K562 (cell line): ENCODE data around the gene ACACB.

Source experiments
- BHLHE40 ChIP-seq: IDR thresholded peaks from 2 replicates; pipeline ENCODE4 v1.6.1; 2011; ENCODE audit warnings: low read length, improper control_type of control experiment
- CTCF ChIP-seq, 3 experiments: IDR thresholded peaks in 2 of 3; conservative IDR thresholded peaks in 1 of 3; 2 replicates each; pipeline ENCODE4 v1.5.1; 2011 to 2012; ENCODE audit warnings: low read length in 3 of 3, mild to moderate bottlenecking in 3 of 3, control low read depth in 2 of 3, improper control_type of control experiment in 1 of 3, inconsistent platforms in 1 of 3, low read depth in 1 of 3, mixed read lengths in 1 of 3, moderate library complexity in 1 of 3; ENCODE audit not compliant: insufficient read depth in 2 of 3
- EGR1 ChIP-seq: fragments of 450-650 bp; conservative IDR thresholded peaks from 2 replicates; pipeline ENCODE4 v1.6.1; 2017; ENCODE audit warnings: mild to moderate bottlenecking
- EZH2 ChIP-seq: IDR thresholded peaks from 2 replicates; pipeline ENCODE4 v1.6.1; 2012; ENCODE audit warnings: low read depth, mild to moderate bottlenecking, inconsistent platforms, low read length, borderline replicate concordance
- FOXO4 ChIP-seq: fragments of 450-650 bp; formaldehyde crosslinking; IDR thresholded peaks from 2 replicates; pipeline ENCODE4 v1.4.0; 2020; ENCODE audit warnings: mild to moderate bottlenecking, moderate library complexity
- POLR2A ChIP-seq: fragments of 450-650 bp; conservative IDR thresholded peaks from 2 replicates; pipeline ENCODE4 v1.6.1; 2016
- SRF ChIP-seq, 2 experiments: fragments of 250-450, 450-650 bp in 1 of 2; sonication (Bioruptor Pico) in 1 of 2; sonication (generic) in 1 of 2; formaldehyde crosslinking; IDR thresholded peaks; 2 replicates each; pipeline versions ENCODE4 v1.5.0 to v1.5.1; 2020 to 2022; ENCODE audit warnings: mild to moderate bottlenecking in 1 of 2, missing genetic modification reagents in 1 of 2
- SUPT5H ChIP-seq: fragments of 450-650 bp; IDR thresholded peaks from 2 replicates; pipeline ENCODE4 v1.6.1; 2016
- TCF7L2 ChIP-seq: fragments of 150-350 bp; IDR thresholded peaks from 2 replicates; pipeline ENCODE4 v1.6.1; 2016; ENCODE audit warnings: low read depth, mild to moderate bottlenecking, low read length, moderate library complexity
- TSHZ1 ChIP-seq: fragments of 250-450 bp; sonication (Bioruptor Pico); IDR thresholded peaks from 2 replicates; pipeline ENCODE4 v1.4.0; 2020; ENCODE audit warnings: mild to moderate bottlenecking, moderate library complexity
- ZNF274 ChIP-seq: IDR thresholded peaks from 2 replicates; pipeline ENCODE4 v1.6.1; 2011; ENCODE audit warnings: low read depth, mild to moderate bottlenecking, low read length, moderate library complexity, borderline replicate concordance
- ZNF280B ChIP-seq: fragments of 250-450 bp; sonication (Bioruptor Pico); IDR thresholded peaks from 2 replicates; pipeline ENCODE4 v1.5.1; 2021; ENCODE audit warnings: mild to moderate bottlenecking
- ZNF354B ChIP-seq: fragments of 250-450 bp; sonication (Bioruptor Pico); IDR thresholded peaks from 2 replicates; pipeline ENCODE4 v1.4.0; 2020

- TF ChIP-seq EZH2: no peak
- no peak for TF ChIP-seq TCF7L2
- no peak for TF ChIP-seq ZNF354B (CRISPR knock-in tag)
- TF ChIP-seq CTCF (IDR thresholded peaks at IDR 0.05 in 2 of 3, conservative IDR thresholded peaks at IDR 0.05 in 1 of 3; ENCODE audit: insufficient read depth in 2 of 3, low read depth in 1 of 3, low read length in 3 of 3): no peak
- no peak for TF ChIP-seq SRF (CRISPR knock-in tag; IDR thresholded peaks at IDR 0.05)
- no peak for TF ChIP-seq BHLHE40
- no peak for TF ChIP-seq SUPT5H
- no peak for TF ChIP-seq FOXO4
- no peak for TF ChIP-seq POLR2A
- no peak for TF ChIP-seq EGR1
- no peak for TF ChIP-seq TSHZ1 (CRISPR knock-in tag)
- no peak for TF ChIP-seq ZNF280B (CRISPR knock-in tag)
- no peak for TF ChIP-seq ZNF274
These were observed 87.1 kb downstream of the ACACB start for GRCh38 chr12:109203480-109203879.
